Keratinocyte (primary cell): ENCODE measurements around the gene ZBTB8OS. TPM values are rescaled to one million over a fixed set of nuclear protein-coding genes. Genes with fewer than 3 reads are reported as not detected.

Experiments used
- DNase-seq: peaks from one replicate; pipeline ENCODE4 v3.0.0-alpha.2; 2011; ENCODE audit warnings: low read depth, missing footprints, low spot score
- FAIRE-seq: peaks from 2 replicates; lab custom pipeline; 2011; peaks lifted over from hg19 to GRCh38; lab: Jason Lieb, UNC
- H2AFZ ChIP-seq: 2 replicates; pipeline ENCODE4 v1.6.0; 2012; ENCODE audit warnings: low read length, control low read depth, inconsistent platforms; ENCODE audit not compliant: control insufficient read depth
- H3K27ac ChIP-seq: 2 replicates; pipeline ENCODE4 v1.5.1; 2011; ENCODE audit warnings: low read length; ENCODE audit not compliant: control insufficient read depth, insufficient read depth
- H3K27me3 ChIP-seq: 3 replicates; pipeline ENCODE4 v1.6.0; 2011; ENCODE audit warnings: low read length; ENCODE audit not compliant: control insufficient read depth, insufficient read depth; ENCODE audit errors: extremely low read depth
- H3K36me3 ChIP-seq, 2 experiments: 2 replicates in 1 of 2; 3 replicates in 1 of 2; pipeline ENCODE4 v1.5.1; 2011; ENCODE audit warnings: low read length in 2 of 2, mild to moderate bottlenecking in 1 of 2; ENCODE audit not compliant: control insufficient read depth in 2 of 2, insufficient read depth in 2 of 2; ENCODE audit errors: extremely low read depth in 1 of 2
- H3K4me1 ChIP-seq: 3 replicates; pipeline ENCODE4 v1.5.1; 2011; ENCODE audit warnings: low read length; ENCODE audit not compliant: control insufficient read depth, insufficient read depth; ENCODE audit errors: extremely low read depth
- H3K4me2 ChIP-seq: 3 replicates; pipeline ENCODE4 v1.6.0; 2011; ENCODE audit warnings: low read depth, low read length; ENCODE audit not compliant: control insufficient read depth, insufficient read depth; ENCODE audit errors: extremely low read depth
- H3K4me3 ChIP-seq, 3 experiments: fragments of 200-600 bp in 1 of 3; sonication (generic) in 1 of 3; 2 replicates in 2 of 3; 3 replicates in 1 of 3; pipeline ENCODE4 v1.5.1; 2011 to 2016; ENCODE audit warnings: low read length in 3 of 3, mild to moderate bottlenecking in 3 of 3, control low read depth in 2 of 3, inconsistent platforms in 1 of 3, low read depth in 1 of 3, mixed read lengths in 1 of 3, mixed run types in 1 of 3, moderate library complexity in 1 of 3; ENCODE audit not compliant: control insufficient read depth in 2 of 3, insufficient read depth in 2 of 3; ENCODE audit errors: extremely low read depth in 1 of 3
- H3K79me2 ChIP-seq: 2 replicates; pipeline ENCODE4 v1.6.0; 2012; ENCODE audit warnings: low read length; ENCODE audit not compliant: control insufficient read depth, insufficient read depth
- H3K9ac ChIP-seq: 3 replicates; pipeline ENCODE4 v1.6.0; 2011; ENCODE audit warnings: low read length; ENCODE audit not compliant: control insufficient read depth, insufficient read depth; ENCODE audit errors: extremely low read depth
- H3K9me1 ChIP-seq: 3 replicates; pipeline ENCODE4 v1.6.0; 2011; ENCODE audit warnings: low read length; ENCODE audit not compliant: control insufficient read depth, insufficient read depth; ENCODE audit errors: extremely low read depth
- H3K9me3 ChIP-seq: 2 replicates; pipeline ENCODE4 v1.5.1; 2012; ENCODE audit warnings: low read depth, low read length; ENCODE audit not compliant: control insufficient read depth
- H4K20me1 ChIP-seq: 3 replicates; pipeline ENCODE4 v1.6.0; 2011; ENCODE audit warnings: low read length; ENCODE audit not compliant: control insufficient read depth, insufficient read depth; ENCODE audit errors: extremely low read depth
- EZH2 ChIP-seq: IDR thresholded peaks from one replicate; pipeline ENCODE4 v1.6.1; 2012; ENCODE audit warnings: inconsistent platforms, mild to moderate bottlenecking, low read length, moderate library complexity
- dilution Hi-C: fragments of 300-500 bp; cut with MboI; formaldehyde crosslinking; loops from one replicate; pipeline ENCODE4 v1.7.0; 2020; ENCODE audit warnings: low sequenced_read_pairs; ENCODE audit not compliant: extremely low pct_ligation_motif_present
- polyA plus RNA-seq, 5 experiments: library from polyadenylated mRNA; depleted of rRNA in 3 of 5; stranded (reverse) in 3 of 5; stranded (forward) in 1 of 5; unstranded in 1 of 5; fragments of >200 nt; gene quantifications; 1 replicate in 1 of 5; 2 replicates in 3 of 5; 3 replicates in 1 of 5; pipeline versions ENCODE4 v1.2.1 to v1.2.3, GENCODE V29; 2011 to 2012; ENCODE audit warnings: missing spikeins in 2 of 5, low read depth in 1 of 5, low replicate concordance in 1 of 5
- TF ChIP-seq, protein P1 (sequence below), 3 experiments: IDR thresholded peaks in 1 of 3; conservative IDR thresholded peaks in 1 of 3; optimal IDR thresholded peaks in 1 of 3; 2 replicates in 2 of 3; 3 replicates in 1 of 3; pipeline versions ENCODE3 to v1.5.1; 2011; ENCODE audit warnings: low read length in 3 of 3, mild to moderate bottlenecking in 3 of 3, moderate library complexity in 2 of 3, control low read depth in 1 of 3, inconsistent platforms in 1 of 3; ENCODE audit not compliant: insufficient read depth in 2 of 3; ENCODE audit errors: extremely low read depth in 1 of 3

ZBTB8OS gene
- polyA plus RNA-seq, 1 donor (not counting 4 experiments of a cell fraction or from before 2014, with no cell fraction given), result 87.5 TPM

DNA sequence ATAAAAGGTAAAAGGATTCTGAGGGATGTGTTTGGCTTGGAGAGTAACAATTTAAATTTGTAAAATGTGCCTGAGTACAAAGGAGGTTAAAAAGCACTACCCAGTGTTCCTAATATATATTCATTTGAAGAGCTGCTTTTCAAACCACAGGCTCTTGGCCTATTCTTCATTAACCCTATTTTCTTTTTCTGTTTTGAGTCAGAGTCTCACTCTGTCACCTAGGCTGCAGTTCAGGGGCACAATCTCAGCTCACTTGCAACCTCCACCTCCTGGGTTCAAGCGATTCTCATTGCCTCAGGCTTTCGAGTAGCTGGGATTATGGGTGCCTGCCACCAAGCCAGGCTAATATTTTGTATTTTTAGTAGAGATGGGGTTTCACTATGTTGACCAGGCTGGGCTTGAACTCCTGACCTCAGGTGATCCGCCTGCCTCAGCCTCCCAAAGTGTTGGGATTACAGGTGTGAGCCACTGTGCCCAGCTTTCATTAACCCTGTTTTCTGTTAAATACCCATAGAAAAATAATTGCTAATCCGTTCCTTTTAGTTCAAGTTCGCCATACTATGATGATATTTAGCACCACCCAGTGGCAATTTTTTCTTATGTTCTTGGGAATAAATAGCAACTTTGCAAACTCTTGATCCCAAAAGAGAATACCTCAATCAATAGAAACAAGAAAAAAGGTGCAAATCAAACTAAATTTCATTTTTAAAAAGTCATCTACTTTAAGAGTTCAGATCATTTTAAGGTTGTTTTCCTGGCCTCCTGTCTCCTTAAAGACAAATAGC is 30.5 kb downstream of the ZBTB8OS start:
- no peak overlapping the region for H3K9ac ChIP-seq
- no peaks in the 10 kb centered on the region for H4K20me1 ChIP-seq
- H3K27me3 ChIP-seq, result no peaks in the 10 kb centered on the region
- H2AFZ ChIP-seq, result no peak overlapping the region
- peaks cover 0 to 2% of the 10 kb centered on the region in 2 experiments for H3K36me3 ChIP-seq
- H3K9me3 ChIP-seq, result no peaks in the 10 kb centered on the region
- no peak overlapping the region for H3K4me3 ChIP-seq
- no peaks in the 10 kb centered on the region for H3K9me1 ChIP-seq
- H3K4me1 ChIP-seq, result no peaks in the 10 kb centered on the region
- H3K27ac ChIP-seq, result no peak overlapping the region
- TF ChIP-seq, protein P1, sequence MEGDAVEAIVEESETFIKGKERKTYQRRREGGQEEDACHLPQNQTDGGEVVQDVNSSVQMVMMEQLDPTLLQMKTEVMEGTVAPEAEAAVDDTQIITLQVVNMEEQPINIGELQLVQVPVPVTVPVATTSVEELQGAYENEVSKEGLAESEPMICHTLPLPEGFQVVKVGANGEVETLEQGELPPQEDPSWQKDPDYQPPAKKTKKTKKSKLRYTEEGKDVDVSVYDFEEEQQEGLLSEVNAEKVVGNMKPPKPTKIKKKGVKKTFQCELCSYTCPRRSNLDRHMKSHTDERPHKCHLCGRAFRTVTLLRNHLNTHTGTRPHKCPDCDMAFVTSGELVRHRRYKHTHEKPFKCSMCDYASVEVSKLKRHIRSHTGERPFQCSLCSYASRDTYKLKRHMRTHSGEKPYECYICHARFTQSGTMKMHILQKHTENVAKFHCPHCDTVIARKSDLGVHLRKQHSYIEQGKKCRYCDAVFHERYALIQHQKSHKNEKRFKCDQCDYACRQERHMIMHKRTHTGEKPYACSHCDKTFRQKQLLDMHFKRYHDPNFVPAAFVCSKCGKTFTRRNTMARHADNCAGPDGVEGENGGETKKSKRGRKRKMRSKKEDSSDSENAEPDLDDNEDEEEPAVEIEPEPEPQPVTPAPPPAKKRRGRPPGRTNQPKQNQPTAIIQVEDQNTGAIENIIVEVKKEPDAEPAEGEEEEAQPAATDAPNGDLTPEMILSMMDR (optimal IDR thresholded peaks at IDR 0.05 in 1 of 3, IDR thresholded peaks at IDR 0.05 in 1 of 3, conservative IDR thresholded peaks at IDR 0.05 in 1 of 3; ENCODE audit: extremely low read depth in 1 of 3, insufficient read depth in 2 of 3, low read length in 3 of 3), result no peak
- H3K79me2 ChIP-seq, result no peaks in the 10 kb centered on the region
- DNase-seq, result no peak
- dilution Hi-C loops, result no loop called here
- FAIRE-seq, result no peak
- no peak overlapping the region for H3K4me2 ChIP-seq

DNA sequence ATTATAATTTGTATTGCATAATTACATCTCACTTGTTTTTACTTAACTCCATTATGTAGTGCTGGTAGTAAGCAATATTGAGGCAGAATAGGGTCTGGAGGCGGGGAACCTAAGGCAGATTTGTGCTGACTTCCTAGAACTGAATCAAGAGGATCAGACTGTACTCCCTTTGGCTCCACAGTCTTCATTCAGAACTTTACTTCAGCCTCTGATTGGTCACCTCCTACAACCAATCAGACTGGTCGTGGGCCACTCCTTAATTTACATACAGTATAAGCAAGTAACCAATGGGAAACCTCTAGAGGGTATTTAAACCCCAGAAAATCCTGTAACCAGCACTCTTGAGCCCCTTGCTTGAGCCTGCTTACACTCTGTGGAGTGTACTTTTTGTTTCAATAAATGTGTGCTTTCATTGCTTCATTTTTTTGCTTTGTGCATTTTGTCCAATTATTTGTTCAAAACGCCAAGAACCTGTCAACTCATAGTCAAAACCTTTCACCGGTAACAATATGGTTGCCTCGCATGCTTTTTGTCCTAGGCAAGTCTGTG is 31.6 kb downstream of the ZBTB8OS start:
- no peak for FAIRE-seq
- peaks cover 0 to 2% of the 10 kb centered on the region in 2 experiments for H3K36me3 ChIP-seq
- H2AFZ ChIP-seq, result no peak overlapping the region
- TF ChIP-seq, protein P1 (optimal IDR thresholded peaks at IDR 0.05 in 1 of 3, IDR thresholded peaks at IDR 0.05 in 1 of 3, conservative IDR thresholded peaks at IDR 0.05 in 1 of 3; ENCODE audit: extremely low read depth in 1 of 3, insufficient read depth in 2 of 3, low read length in 3 of 3), result no peak
- no peak for TF ChIP-seq EZH2
- dilution Hi-C loops, result no loop called here
- H4K20me1 ChIP-seq, result no peaks in the 10 kb centered on the region
- H3K9me3 ChIP-seq, result no peaks in the 10 kb centered on the region
- H3K9me1 ChIP-seq, result no peaks in the 10 kb centered on the region
- H3K27ac ChIP-seq, result no peak overlapping the region
- no peaks in the 10 kb centered on the region for H3K4me1 ChIP-seq
- no peak overlapping the region for H3K4me2 ChIP-seq
- no peak overlapping the region for H3K9ac ChIP-seq
- no peak overlapping the region for H3K4me3 ChIP-seq
- H3K79me2 ChIP-seq, result no peaks in the 10 kb centered on the region
- H3K27me3 ChIP-seq, result no peaks in the 10 kb centered on the region
- no peak for DNase-seq
